Spleen (tissue), 11 donors: ENCODE results near the gene SLC39A11. TPM values are rescaled to one million over a fixed set of nuclear protein-coding genes. Genes with fewer than 3 reads are reported as not detected.
"Not testable (repeated sequence)": the region's sequence is repeated elsewhere in the genome, so short reads cannot be mapped to it uniquely, and the experiment has no call there.

Experiments used
- DNase-seq: peaks from one replicate; pipeline ENCODE4 v3.0.0-alpha.2; 2020
- H3K27ac ChIP-seq, 8 donors: fragments of 200-600 bp; sonication (generic) in 7 of 8; 1 replicate in 4 of 8; 2 replicates in 4 of 8; pipeline versions ENCODE4 v1.5.0 to v1.8.0; 2016 to 2021; ENCODE audit warnings: inconsistent platforms in 4 of 8, mild to moderate bottlenecking in 4 of 8, moderate library complexity in 1 of 8
- H3K27me3 ChIP-seq, 7 donors: fragments of 200-600 bp; sonication (generic) in 6 of 7; replicated peaks in 1 of 7; 1 replicate in 4 of 7; 2 replicates in 3 of 7; pipeline versions ENCODE4 v1.5.0 to v1.8.0; 2016 to 2021; ENCODE audit warnings: inconsistent platforms in 3 of 7, mild to moderate bottlenecking in 1 of 7
- H3K36me3 ChIP-seq, 6 donors: fragments of 200-600 bp; sonication (generic) in 5 of 6; 1 replicate in 4 of 6; 2 replicates in 2 of 6; pipeline versions ENCODE4 v1.5.0 to v1.8.0; 2016 to 2021; ENCODE audit warnings: inconsistent platforms in 2 of 6
- H3K4me1 ChIP-seq, 6 donors: fragments of 200-600 bp; sonication (generic) in 5 of 6; 1 replicate in 3 of 6; 2 replicates in 3 of 6; pipeline versions ENCODE4 v1.5.0 to v1.8.0; 2016 to 2021; ENCODE audit warnings: inconsistent platforms in 3 of 6
- H3K4me3 ChIP-seq, 8 donors: fragments of 200-600 bp; sonication (generic) in 7 of 8; 1 replicate in 4 of 8; 2 replicates in 4 of 8; pipeline versions ENCODE4 v1.5.0 to v1.8.0; 2016 to 2021; ENCODE audit warnings: inconsistent platforms in 4 of 8, mild to moderate bottlenecking in 4 of 8, moderate library complexity in 2 of 8
- H3K9me3 ChIP-seq, 8 donors: fragments of 200-600 bp; sonication (generic) in 7 of 8; 1 replicate in 4 of 8; 2 replicates in 4 of 8; pipeline versions ENCODE4 v1.5.0 to v1.8.0; 2016 to 2021; ENCODE audit warnings: inconsistent platforms in 4 of 8
- CTCF ChIP-seq, 11 experiments: fragments of 200-600 bp in 7 of 11; fragments of 450-650 bp in 4 of 11; sonication (generic) in 4 of 11; IDR thresholded peaks in 8 of 11; conservative IDR thresholded peaks in 3 of 11; 1 replicate in 7 of 11; 2 replicates in 4 of 11; pipeline versions ENCODE4 v1.4.0 to v1.8.0; 2016 to 2021; ENCODE audit warnings: antibody characterized with exemption in 11 of 11, inconsistent platforms in 4 of 11, mild to moderate bottlenecking in 1 of 11
- POLR2A ChIP-seq, 3 donors: fragments of 450-650 bp; IDR thresholded peaks; one replicate each; pipeline ENCODE4 v1.5.1; 2017; ENCODE audit warnings: antibody characterized with exemption in 3 of 3, mild to moderate bottlenecking in 1 of 3
- POLR2AphosphoS5 ChIP-seq, 3 donors: sonication (generic); formaldehyde crosslinking; IDR thresholded peaks; one replicate each; pipeline ENCODE4 v1.5.1; 2017; ENCODE audit warnings: antibody characterized with exemption in 3 of 3
- WGBS, 5 donors: extraction: QIAGEN DNeasy Blood & Tissue Kit in 3 of 5; methylation state at CpG; one replicate each; pipeline versions ENCODE4 v1.1.5 to v1.1.7; 2013 to 2018; 5-methylcytosine and 5-hydroxymethylcytosine counted together
- intact Hi-C: fragments of 100-400 bp; cut with DNase I; formaldehyde crosslinking; loops from one replicate; pipeline ENCODE4 v1.15.0; 2023; ENCODE audit warnings: low total_unique reads
- polyA plus RNA-seq, 3 donors: library from polyadenylated mRNA; stranded (reverse); fragments of 200-250 nt; gene quantifications; one replicate each; pipeline ENCODE4 v1.2.1, GENCODE V29; 2013
- total RNA-seq, 7 donors: library from RNA; depleted of rRNA in 3 of 7; stranded (reverse); fragments of >200 nt in 3 of 7; fragmentation: NEBNext Ultra II Directional in 4 of 7; extraction: Animal tissue kit (Norgen Biotek cat#: 25700) in 4 of 7; gene quantifications; one replicate each; pipeline versions ENCODE4 v1.1.0 to v1.2.1, GENCODE V29; 2016 to 2021
- donor health status: healthy with polysubstance abuse.
- donor health status: DM: no; HTN: no; CAD: no; lungs with moderate emphysema.
- donor health status: DM: no; HTN: no; CAD: no.
- donor health status: Bipolar disorder and iron deficiency.
- donor health status: healthy.
- donor health status: DM: no; HTN: no; CAD: no.
- donor health status: DM: yes; HTN: yes; CAD: no.

SLC39A11 gene
- total and polyA plus RNA-seq, 10 donors, result 4.1 to 45.2 (median 27.8) TPM

GRCh38 chr17:72775919-72776318 is 316.6 kb downstream of the SLC39A11 start:
- H3K4me1 ChIP-seq, result no peaks in the 10 kb centered on the region
- no peak overlapping the region for H3K27ac ChIP-seq
- no peak overlapping the region for H3K4me3 ChIP-seq
- H3K9me3 ChIP-seq, result peaks cover 0 to 5% (median 0%) of the 10 kb centered on the region in 8 donors
- peaks cover 0 to 87% (median 0%) of the 10 kb centered on the region in 6 donors for H3K36me3 ChIP-seq
- intact Hi-C loops, result loop anchor here (10.0 kb wide), 1 partner anchor 79 kb away; no protein-coding TSS in a partner anchor
- H3K27me3 ChIP-seq, result no peaks in the 10 kb centered on the region
- TF ChIP-seq POLR2AphosphoS5 (IDR thresholded peaks at IDR 0.05) (no peak), CTCF (IDR thresholded peaks at IDR 0.05 in 8 of 11, conservative IDR thresholded peaks at IDR 0.05 in 3 of 11) (no peak), POLR2A (IDR thresholded peaks at IDR 0.05) (no peak)
- DNase-seq, result no peak
- WGBS, 5 donors, result 83 to 92% (median 88%) methylated on average over 4 of the region's 4 CpGs

DNA sequence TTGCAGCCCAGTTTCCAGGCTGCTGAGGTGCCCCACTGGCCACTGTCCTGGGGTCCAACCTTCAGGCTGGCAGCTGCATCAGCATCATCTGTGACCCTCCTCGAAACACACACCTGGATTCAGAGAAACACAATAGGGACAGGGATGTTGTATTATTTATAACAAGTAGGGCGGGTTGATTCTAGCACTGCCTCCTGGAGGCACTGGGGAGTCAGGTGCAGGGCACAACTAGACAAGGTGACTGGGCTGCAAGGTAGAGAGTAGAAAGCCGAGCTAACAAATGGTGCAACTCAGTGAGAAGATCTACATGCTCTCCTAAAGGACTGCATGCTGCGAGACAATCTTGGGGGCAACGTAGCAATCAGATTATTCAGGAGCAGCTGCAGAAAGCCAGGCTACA is 317.3 kb downstream of the SLC39A11 start:
- no peaks in the 10 kb centered on the region for H3K4me1 ChIP-seq
- H3K27ac ChIP-seq, result no peak overlapping the region
- H3K36me3 ChIP-seq, result peaks cover 0 to 87% (median 0%) of the 10 kb centered on the region in 6 donors
- TF ChIP-seq POLR2A (IDR thresholded peaks at IDR 0.05) (no peak), CTCF (IDR thresholded peaks at IDR 0.05 in 8 of 11, conservative IDR thresholded peaks at IDR 0.05 in 3 of 11) (no peak), POLR2AphosphoS5 (IDR thresholded peaks at IDR 0.05) (no peak)
- no peaks in the 10 kb centered on the region for H3K27me3 ChIP-seq
- H3K4me3 ChIP-seq, result no peak overlapping the region
- peaks cover 0 to 12% (median 3%) of the 10 kb centered on the region in 8 donors for H3K9me3 ChIP-seq
- WGBS, 5 donors, result 95 to 99% (median 97%) methylated on average over 5 of the region's 5 CpGs
- intact Hi-C loops, result loop anchor here (10.0 kb wide), 1 partner anchor 80 kb away; no protein-coding TSS in a partner anchor
- DNase-seq, result no peak

GRCh38 chr17:72774236-72774635 is 318.3 kb downstream of the SLC39A11 start:
- 93 to 97% (median 93%) methylated on average over 4 of the region's 4 CpGs for WGBS, 5 donors
- Histone ChIP-seq H3K27me3 (no peaks in the 10 kb centered on the region), H3K36me3 (peaks cover 0 to 84% (median 0%) of the 10 kb centered on the region in 6 donors), H3K27ac (no peak overlapping the region), H3K4me3 (no peak overlapping the region), H3K4me1 (no peaks in the 10 kb centered on the region), H3K9me3 (peaks cover 0 to 15% (median 4%) of the 10 kb centered on the region in 8 donors)
- intact Hi-C loops, result loop anchor here (10.0 kb wide), 1 partner anchor 81 kb away; no protein-coding TSS in a partner anchor
- no peak for TF ChIP-seq CTCF (IDR thresholded peaks at IDR 0.05 in 8 of 11, conservative IDR thresholded peaks at IDR 0.05 in 3 of 11)
- TF ChIP-seq POLR2A (IDR thresholded peaks at IDR 0.05), result no peak
- no peak for TF ChIP-seq POLR2AphosphoS5 (IDR thresholded peaks at IDR 0.05)
- DNase-seq, result no peak

GRCh38 chr17:72773225-72773624 is 319.3 kb downstream of the SLC39A11 start:
- H3K4me3 ChIP-seq, H3K27ac ChIP-seq, DNase-seq, H3K4me1 ChIP-seq, H3K27me3 ChIP-seq: not testable (repeated sequence)
- WGBS, 5 donors, result 82 to 100% (median 89%) methylated on average over 1 of the region's 1 CpG
- intact Hi-C loops, result loop anchor here (10.0 kb wide), 1 partner anchor 82 kb away; no protein-coding TSS in a partner anchor
- Histone ChIP-seq H3K9me3 (peaks cover 0 to 15% (median 4%) of the 10 kb centered on the region in 8 donors), H3K36me3 (peaks cover 0 to 84% (median 0%) of the 10 kb centered on the region in 6 donors)
